Pancreas (tissue), 10 donors: ENCODE data around the gene SP6. TPM values are rescaled to one million over a fixed set of nuclear protein-coding genes. Genes with fewer than 3 reads are reported as not detected.

Experiments
- ATAC-seq, 4 donors: fragments of 200-7000 bp; cut with Tn5 transposase; one replicate each; pipeline versions ENCODE4 v1.8.0 to v1.9.1; 2020; ENCODE audit warnings: mild to moderate bottlenecking in 4 of 4, moderate library complexity in 4 of 4
- DNase-seq, 6 donors: peaks; one replicate each; pipeline ENCODE4 v3.0.0-alpha.2; 2020
- FAIRE-seq: peaks from 2 replicates; lab custom pipeline; 2012; peaks lifted over from hg19 to GRCh38; lab: Jason Lieb, UNC
- H3K27ac ChIP-seq, 4 donors: fragments of 200-600 bp; sonication (generic); 1 replicate in 3 of 4; 2 replicates in 1 of 4; pipeline versions ENCODE4 v1.5.0 to v1.8.0; 2020
- H3K27me3 ChIP-seq, 4 donors: fragments of 200-600 bp; one replicate each; pipeline ENCODE4 v1.8.0; 2021
- H3K36me3 ChIP-seq, 3 donors: fragments of 200-600 bp; sonication (generic) in 1 of 3; one replicate each; pipeline versions ENCODE4 v1.5.0 to v1.8.0; 2020 to 2021
- H3K4me1 ChIP-seq, 3 donors: fragments of 200-600 bp; one replicate each; pipeline ENCODE4 v1.8.0; 2021
- H3K4me3 ChIP-seq, 4 donors: fragments of 200-600 bp; sonication (generic) in 2 of 4; one replicate each; pipeline versions ENCODE4 v1.5.0 to v1.8.0; 2020 to 2021
- H3K9me3 ChIP-seq, 4 donors: fragments of 200-600 bp; one replicate each; pipeline ENCODE4 v1.8.0; 2021
- WGBS, 2 donors: extraction: QIAGEN DNeasy Blood & Tissue Kit; methylation state at CpG; one replicate each; pipeline ENCODE4 v1.1.7; 2013; 5-methylcytosine and 5-hydroxymethylcytosine counted together
- intact Hi-C, 3 donors: fragments of 100-400 bp; cut with DNase I; formaldehyde crosslinking; loops; one replicate each; pipeline versions ENCODE4 v1.11.1 to v1.14.2; 2022
- polyA plus RNA-seq, 2 donors: library from polyadenylated mRNA; stranded (reverse); fragments of 200-250 nt; gene quantifications; one replicate each; pipeline ENCODE4 v1.2.3, GENCODE V29; 2013
- total RNA-seq, 6 donors: library from RNA; stranded (reverse); fragmentation: NEBNext Ultra II Directional in 4 of 6; extraction: Animal tissue kit (Norgen Biotek cat#: 25700) in 4 of 6; gene quantifications; one replicate each; pipeline versions ENCODE4 v1.2.1 to v1.2.4, GENCODE V29; 2021 to 2023
- TF ChIP-seq, protein P1 (sequence below), 4 donors: fragments of 200-600 bp; sonication (generic) in 3 of 4; IDR thresholded peaks; one replicate each; pipeline versions ENCODE4 v1.5.0 to v1.8.0; 2021; ENCODE audit warnings: antibody characterized with exemption in 4 of 4
- donor health status: healthy with polysubstance abuse.
- donor health status: DM: no; HTN: no; CAD: no; lungs with moderate emphysema.
- donor health status: DM: no; HTN: no; CAD: no.
- donor health status: control.
- donor health status: control.
- donor health status: Bipolar disorder and iron deficiency.
- donor health status: DM: yes; HTN: yes; CAD: no.
- donor health status: DM: no; HTN: no; CAD: no.
- donor health status: DM: no; HTN: no; CAD: no.
- donor health status: DM: yes; HTN: yes; CAD: no.

Gene SP6
- total and polyA plus RNA-seq, 8 donors: 0.12 to 0.56 (median 0.22) TPM

DNA sequence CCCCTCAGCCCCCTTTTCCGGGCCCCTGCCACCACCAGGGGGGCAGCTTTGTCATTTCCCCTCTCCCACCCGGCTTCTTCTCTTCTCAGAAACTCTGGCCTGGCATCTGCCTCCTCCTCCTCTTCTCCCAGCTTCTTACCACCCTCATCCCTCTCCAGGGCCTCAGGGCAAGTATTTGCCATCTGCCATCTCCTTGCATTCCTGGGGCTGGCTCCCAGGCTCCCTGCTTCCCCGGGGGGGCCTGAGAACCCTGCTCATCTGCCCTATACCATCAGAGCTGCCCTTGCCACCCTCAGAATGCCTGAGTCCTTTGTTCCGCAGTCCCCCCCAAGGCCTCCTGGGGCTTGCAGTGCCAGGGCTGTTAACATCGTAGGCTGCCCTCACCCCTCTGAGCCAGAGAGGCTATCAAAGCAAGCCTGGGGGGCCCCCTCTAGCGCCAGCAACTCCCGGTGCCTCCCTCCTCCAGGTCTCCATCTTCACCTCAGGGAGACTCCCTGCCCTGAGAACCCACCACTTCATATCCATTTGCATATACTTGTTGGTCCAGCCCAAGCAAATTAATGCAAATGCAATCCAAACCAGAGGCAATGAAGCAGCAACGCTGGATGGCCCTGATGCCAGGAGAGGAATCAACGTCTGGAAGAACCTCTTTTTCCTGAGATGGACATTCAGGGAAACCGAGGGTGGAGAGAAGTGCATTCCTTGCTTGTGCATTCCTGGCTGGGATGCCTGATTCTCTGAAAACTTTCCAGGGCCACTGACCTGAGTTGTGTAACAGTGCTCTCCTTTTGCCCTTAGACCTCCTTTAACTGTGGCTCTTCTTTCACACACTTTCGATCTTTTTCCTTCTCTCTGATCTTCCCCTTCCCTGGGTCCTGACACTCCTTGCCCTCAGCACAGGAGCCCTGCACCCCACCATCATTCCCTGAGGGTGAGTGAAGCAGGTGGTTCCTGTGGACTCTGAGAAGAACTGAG is 24.3 kb upstream of the SP6 start:
- peaks cover 0 to 5% (median 0%) of the 10 kb centered on the region in 4 donors for H3K27me3 ChIP-seq
- WGBS, 2 donors: 49 to 57% methylated on average over 11 of the region's 11 CpGs
- TF ChIP-seq, protein P1, sequence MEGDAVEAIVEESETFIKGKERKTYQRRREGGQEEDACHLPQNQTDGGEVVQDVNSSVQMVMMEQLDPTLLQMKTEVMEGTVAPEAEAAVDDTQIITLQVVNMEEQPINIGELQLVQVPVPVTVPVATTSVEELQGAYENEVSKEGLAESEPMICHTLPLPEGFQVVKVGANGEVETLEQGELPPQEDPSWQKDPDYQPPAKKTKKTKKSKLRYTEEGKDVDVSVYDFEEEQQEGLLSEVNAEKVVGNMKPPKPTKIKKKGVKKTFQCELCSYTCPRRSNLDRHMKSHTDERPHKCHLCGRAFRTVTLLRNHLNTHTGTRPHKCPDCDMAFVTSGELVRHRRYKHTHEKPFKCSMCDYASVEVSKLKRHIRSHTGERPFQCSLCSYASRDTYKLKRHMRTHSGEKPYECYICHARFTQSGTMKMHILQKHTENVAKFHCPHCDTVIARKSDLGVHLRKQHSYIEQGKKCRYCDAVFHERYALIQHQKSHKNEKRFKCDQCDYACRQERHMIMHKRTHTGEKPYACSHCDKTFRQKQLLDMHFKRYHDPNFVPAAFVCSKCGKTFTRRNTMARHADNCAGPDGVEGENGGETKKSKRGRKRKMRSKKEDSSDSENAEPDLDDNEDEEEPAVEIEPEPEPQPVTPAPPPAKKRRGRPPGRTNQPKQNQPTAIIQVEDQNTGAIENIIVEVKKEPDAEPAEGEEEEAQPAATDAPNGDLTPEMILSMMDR (IDR thresholded peaks at IDR 0.05): no peak
- H3K4me1 ChIP-seq: no peaks in the 10 kb centered on the region
- intact Hi-C loops: no loop called here
- no peak for FAIRE-seq
- H3K36me3 ChIP-seq: no peaks in the 10 kb centered on the region
- no peaks in the 10 kb centered on the region for H3K9me3 ChIP-seq
- no peak overlapping the region for H3K4me3 ChIP-seq
- no peak overlapping the region for H3K27ac ChIP-seq
- no peak for ATAC-seq
- DNase-seq: no peak

DNA sequence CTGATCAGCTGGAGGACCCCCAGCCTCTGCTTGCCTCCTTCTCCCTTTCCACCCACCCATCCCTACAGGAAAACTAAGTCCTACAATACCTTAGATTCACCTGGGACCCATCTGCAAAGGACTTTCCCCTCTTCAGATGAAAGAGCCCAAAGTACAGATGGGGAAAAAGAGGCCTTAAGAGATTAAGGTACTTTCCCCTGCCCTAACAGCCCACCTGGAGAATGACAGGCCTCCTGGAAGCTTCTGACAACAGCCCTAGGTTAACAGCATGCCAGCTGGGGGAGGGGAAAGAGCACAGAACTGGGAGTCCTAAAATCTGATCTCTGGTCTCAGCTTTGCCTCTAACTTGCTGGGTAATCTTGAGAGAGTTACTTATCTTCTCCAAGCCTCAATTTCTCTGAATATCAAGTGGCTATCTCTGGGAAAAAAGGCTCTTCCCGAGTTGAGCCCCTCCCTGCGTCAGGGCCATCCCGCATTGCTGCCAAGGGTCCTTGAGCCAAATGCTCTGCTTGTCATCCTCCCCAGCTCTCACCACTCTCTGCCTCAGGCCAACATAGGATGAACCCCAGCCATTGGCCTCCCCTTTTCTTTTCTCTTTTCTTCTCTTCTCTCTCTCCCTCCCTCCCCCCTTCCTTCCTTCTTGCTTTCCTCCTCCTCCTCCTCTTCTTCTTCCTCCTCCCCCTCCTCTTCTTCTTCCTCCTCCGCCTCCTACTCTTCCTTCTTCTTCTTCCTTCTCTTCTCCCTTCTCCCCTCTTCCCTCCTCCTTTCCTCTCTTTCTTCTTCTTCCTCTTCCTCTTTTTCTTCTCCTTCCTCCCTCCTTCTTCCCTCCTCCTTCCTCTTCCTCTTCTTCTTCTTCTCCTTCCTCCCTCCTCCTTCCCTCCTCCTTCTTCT is 22.5 kb upstream of the SP6 start:
- Histone ChIP-seq H3K27me3 (peaks cover 0 to 5% (median 0%) of the 10 kb centered on the region in 4 donors), H3K27ac (no peak overlapping the region), H3K4me1 (no peaks in the 10 kb centered on the region), H3K36me3 (no peaks in the 10 kb centered on the region), H3K4me3 (no peak overlapping the region), H3K9me3 (no peaks in the 10 kb centered on the region)
- TF ChIP-seq, protein P1 (IDR thresholded peaks at IDR 0.05): no peak
- intact Hi-C loops: no loop called here
- ATAC-seq: no peak
- no peak for DNase-seq
- no peak for FAIRE-seq
- WGBS, 2 donors: 60 to 65% methylated on average over 4 of the region's 4 CpGs

DNA sequence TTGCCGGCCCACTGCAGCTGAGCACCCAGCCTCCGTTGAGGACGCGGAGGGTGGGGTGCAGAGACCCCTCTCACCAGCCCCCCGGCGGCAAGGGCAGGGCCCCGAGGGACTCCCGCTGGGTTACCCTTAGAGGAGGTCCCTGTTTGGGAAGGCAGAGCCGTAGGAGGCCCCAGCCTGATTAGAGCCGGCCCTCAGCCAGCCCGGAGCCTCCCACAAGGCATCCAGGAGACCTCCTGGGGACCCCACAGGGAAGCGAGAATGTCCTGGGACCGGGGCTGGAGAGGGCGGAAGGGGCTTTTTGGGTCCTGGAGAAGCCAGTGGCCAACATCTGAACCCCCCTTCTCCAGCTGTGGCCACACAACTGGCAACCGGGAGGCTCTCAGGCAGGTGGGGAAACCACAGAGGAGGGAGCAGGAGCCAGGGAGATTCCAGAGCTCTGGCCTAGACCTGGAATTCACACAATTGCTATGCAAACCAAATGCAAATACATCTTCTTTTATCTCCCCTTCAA is 21.7 kb upstream of the SP6 start:
- Histone ChIP-seq H3K27ac (no peak overlapping the region), H3K9me3 (no peaks in the 10 kb centered on the region), H3K27me3 (peaks cover 0 to 5% (median 0%) of the 10 kb centered on the region in 4 donors), H3K36me3 (no peaks in the 10 kb centered on the region), H3K4me1 (no peaks in the 10 kb centered on the region), H3K4me3 (no peak overlapping the region)
- intact Hi-C loops: no loop called here
- ATAC-seq: peak in 1 of 4 donors; percentile 81
- no peak for FAIRE-seq
- DNase-seq: no peak
- WGBS, 2 donors: 31 to 35% methylated on average over 15 of the region's 15 CpGs
- TF ChIP-seq, protein P1 (IDR thresholded peaks at IDR 0.05): no peak

DNA sequence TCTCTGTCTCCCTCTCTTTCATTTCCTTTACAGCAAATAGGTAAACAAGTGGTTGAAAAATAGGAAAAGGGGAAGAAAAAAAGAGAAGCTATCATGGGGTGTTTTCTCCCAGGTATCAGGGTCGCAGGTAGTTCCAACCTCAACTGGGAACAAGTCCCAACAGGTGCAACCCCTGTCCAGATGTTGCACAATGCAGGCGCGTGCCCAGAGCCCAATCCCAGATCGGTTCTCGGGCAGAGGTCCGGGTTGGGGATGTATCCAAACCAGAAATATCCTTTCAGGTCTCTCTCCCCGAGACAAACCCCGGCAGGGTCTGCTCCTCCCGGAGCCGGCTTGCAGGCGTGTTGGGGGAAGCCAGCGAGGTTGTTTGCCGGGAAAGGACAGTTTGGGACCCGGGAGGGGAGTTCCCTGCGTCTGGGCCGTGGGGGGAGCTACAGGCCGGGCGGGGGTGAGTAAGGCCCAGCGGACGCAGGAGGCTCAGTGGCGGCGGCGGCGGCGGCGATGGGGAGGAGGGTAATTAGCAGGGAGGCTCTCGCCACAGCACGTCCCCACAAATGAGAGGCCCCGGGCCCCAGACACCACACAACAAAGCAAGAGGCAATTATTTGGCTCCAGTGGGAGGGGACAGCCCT is 21.2 kb upstream of the SP6 start:
- H3K9me3 ChIP-seq: no peaks in the 10 kb centered on the region
- peaks cover 0 to 5% (median 0%) of the 10 kb centered on the region in 4 donors for H3K27me3 ChIP-seq
- 25 to 32% methylated on average over 23 to 29 of the region's 29 CpGs for WGBS, 2 donors
- FAIRE-seq (no peak), ATAC-seq (peak in 1 of 4 donors; percentile 62), DNase-seq (no peak)
- no peak overlapping the region for H3K4me3 ChIP-seq
- H3K36me3 ChIP-seq: no peaks in the 10 kb centered on the region
- H3K27ac ChIP-seq: no peak overlapping the region
- intact Hi-C loops: no loop called here
- no peaks in the 10 kb centered on the region for H3K4me1 ChIP-seq
- TF ChIP-seq, protein P1 (IDR thresholded peaks at IDR 0.05): no peak
